Testis (tissue), 2 donors: ENCODE measurements around the gene KRI1.
A peak's percentile ranks its signal among the peaks of the same experiment; 100 is the strongest.

Experiments
- POLR2A ChIP-seq: fragments of 450-650 bp; IDR thresholded peaks from one replicate; pipeline ENCODE4 v1.6.1; 2017; ENCODE audit warnings: antibody characterized with exemption, mild to moderate bottlenecking, moderate library complexity
- TF ChIP-seq, protein P1 (sequence below), 3 experiments: fragments of 450-650 bp in 2 of 3; fragments of 200-600 bp in 1 of 3; sonication (generic) in 1 of 3; IDR thresholded peaks; one replicate each; pipeline ENCODE4 v1.5.1; 2016 to 2019; ENCODE audit warnings: antibody characterized with exemption in 3 of 3, mild to moderate bottlenecking in 2 of 3, moderate library complexity in 1 of 3

DNA sequence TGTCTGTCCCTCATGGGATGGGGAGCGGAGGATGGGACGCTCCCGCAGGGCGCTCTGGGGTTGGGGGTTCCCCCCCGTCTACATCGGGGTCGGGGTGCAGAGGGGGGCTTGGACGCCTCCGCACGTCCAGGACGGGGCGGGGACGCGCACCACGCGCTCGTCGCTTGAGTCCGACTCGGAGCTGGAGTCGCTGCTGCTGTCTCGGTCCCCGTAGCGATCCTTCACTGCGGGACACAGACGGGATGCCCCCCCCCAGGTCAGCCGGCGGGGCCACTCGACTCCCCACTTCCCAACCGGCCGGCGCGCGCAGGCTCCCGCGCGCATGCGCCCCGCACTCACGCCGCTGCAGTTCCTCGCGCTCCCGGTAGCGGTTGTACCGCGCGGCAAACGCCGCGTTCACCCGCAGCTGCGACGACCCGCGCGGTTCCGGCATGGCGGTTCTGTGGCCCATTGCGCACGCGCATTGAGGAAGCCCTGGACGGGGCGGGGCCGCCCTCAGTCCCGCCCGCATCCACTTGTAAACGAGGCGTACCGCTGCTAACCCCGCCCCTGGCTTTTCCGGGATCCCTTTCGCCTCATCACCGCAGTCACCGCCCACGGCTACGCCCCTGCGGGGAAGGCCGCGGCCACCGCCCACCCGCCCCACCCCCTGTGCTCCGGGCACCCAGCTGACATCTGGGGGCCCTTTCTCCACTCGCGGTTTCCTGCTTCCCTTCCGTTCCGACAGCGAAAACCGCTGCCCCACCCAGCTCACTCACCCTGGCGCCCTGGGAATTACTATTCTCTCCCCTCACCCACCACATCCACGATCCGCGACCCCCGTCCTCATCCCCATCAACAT, at the start of gene KRI1:
- TF ChIP-seq, protein P1, sequence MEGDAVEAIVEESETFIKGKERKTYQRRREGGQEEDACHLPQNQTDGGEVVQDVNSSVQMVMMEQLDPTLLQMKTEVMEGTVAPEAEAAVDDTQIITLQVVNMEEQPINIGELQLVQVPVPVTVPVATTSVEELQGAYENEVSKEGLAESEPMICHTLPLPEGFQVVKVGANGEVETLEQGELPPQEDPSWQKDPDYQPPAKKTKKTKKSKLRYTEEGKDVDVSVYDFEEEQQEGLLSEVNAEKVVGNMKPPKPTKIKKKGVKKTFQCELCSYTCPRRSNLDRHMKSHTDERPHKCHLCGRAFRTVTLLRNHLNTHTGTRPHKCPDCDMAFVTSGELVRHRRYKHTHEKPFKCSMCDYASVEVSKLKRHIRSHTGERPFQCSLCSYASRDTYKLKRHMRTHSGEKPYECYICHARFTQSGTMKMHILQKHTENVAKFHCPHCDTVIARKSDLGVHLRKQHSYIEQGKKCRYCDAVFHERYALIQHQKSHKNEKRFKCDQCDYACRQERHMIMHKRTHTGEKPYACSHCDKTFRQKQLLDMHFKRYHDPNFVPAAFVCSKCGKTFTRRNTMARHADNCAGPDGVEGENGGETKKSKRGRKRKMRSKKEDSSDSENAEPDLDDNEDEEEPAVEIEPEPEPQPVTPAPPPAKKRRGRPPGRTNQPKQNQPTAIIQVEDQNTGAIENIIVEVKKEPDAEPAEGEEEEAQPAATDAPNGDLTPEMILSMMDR (IDR thresholded peaks at IDR 0.05): peak in 2 of 3 experiments; percentile 36 to 45
- peak; percentile 65 for TF ChIP-seq POLR2A
